ENCODE results near the gene KCTD5. TPM values are rescaled to one million over a fixed set of nuclear protein-coding genes. Genes with fewer than 3 reads are reported as not detected.
"Not testable (repeated sequence)": the region's sequence is repeated elsewhere in the genome, so short reads cannot be mapped to it uniquely, and the experiment has no call there.

KCTD5 gene
- total and polyA plus RNA-seq, 5 experiments from 2014 or later, result 10.8 to 25.5 (median 18.4) TPM

- ATAC-seq (peak; percentile 36 to 60), DNase-seq (peak in 5 of 10 donors; percentile 14 to 70 (median 31))
- Mint-ChIP-seq H3K4me1 (peaks cover 8 to 26% (median 15%) of the 10 kb centered on the region in 4 donors), H3K36me3 (peaks cover 0 to 29% (median 0%) of the 10 kb centered on the region in 3 donors), H3K27ac (peak overlapping the region in 7 of 10 donors; percentile 20 to 82 (median 52))
- H3K27me3 Mint-ChIP-seq, H3K4me3 Mint-ChIP-seq, H3K9me3 Mint-ChIP-seq, POLR2A ChIA-PET: not testable (repeated sequence)
Observed at GRCh38 chr16:2660755-2661373, 21.5 kb upstream of the KCTD5 start.

GRCh38 chr16:2663553-2664546 lies 18.5 kb upstream of the KCTD5 start:
- Mint-ChIP-seq H3K4me3 (peak overlapping the region in 1 of 10 donors; percentile 62), H3K27ac (peak overlapping the region in 4 of 10 donors; percentile 51 to 83 (median 63)), H3K36me3 (peaks cover 0 to 57% (median 0%) of the 10 kb centered on the region in 3 donors), H3K9me3 (no peaks in the 10 kb centered on the region), H3K4me1 (peaks cover 10 to 25% (median 15%) of the 10 kb centered on the region in 4 donors), H3K27me3 (no peaks in the 10 kb centered on the region)
- DNase-seq (no peak), ATAC-seq (no peak)
- POLR2A ChIA-PET, result interaction anchor here (0.8 kb wide), 1 partner anchor 9 kb away, joined by 3 read pairs; no protein-coding TSS in a partner anchor

GRCh38 chr16:2664574-2664982 lies 17.7 kb upstream of the KCTD5 start:
- ATAC-seq (no peak), DNase-seq (no peak)
- no peaks in the 10 kb centered on the region for H3K9me3 Mint-ChIP-seq
- POLR2A ChIA-PET, result interaction anchor here (0.8 kb wide), 1 partner anchor 9 kb away, joined by 3 read pairs; no protein-coding TSS in a partner anchor
- no peak overlapping the region for H3K4me3 Mint-ChIP-seq
- H3K4me1 Mint-ChIP-seq, result peaks cover 15 to 30% (median 19%) of the 10 kb centered on the region in 4 donors
- peaks cover 0 to 64% (median 2%) of the 10 kb centered on the region in 3 donors for H3K36me3 Mint-ChIP-seq
- H3K27me3 Mint-ChIP-seq, result no peaks in the 10 kb centered on the region
- H3K27ac Mint-ChIP-seq, result peak overlapping the region in 1 of 10 donors; percentile 66

GRCh38 chr16:2666671-2667070 lies 15.7 kb upstream of the KCTD5 start:
- H3K9me3 Mint-ChIP-seq, H3K27me3 Mint-ChIP-seq, DNase-seq, ATAC-seq, H3K4me3 Mint-ChIP-seq, POLR2A ChIA-PET: not testable (repeated sequence)
- peaks cover 0 to 68% (median 2%) of the 10 kb centered on the region in 3 donors for H3K36me3 Mint-ChIP-seq
- H3K4me1 Mint-ChIP-seq, result peaks cover 14 to 36% (median 22%) of the 10 kb centered on the region in 4 donors
- H3K27ac Mint-ChIP-seq, result peak overlapping the region in 1 of 10 donors; percentile 38

GRCh38 chr16:2669587-2669986 lies 12.7 kb upstream of the KCTD5 start:
- ATAC-seq, DNase-seq, H3K27me3 Mint-ChIP-seq, H3K9me3 Mint-ChIP-seq, POLR2A ChIA-PET: not testable (repeated sequence)
- Mint-ChIP-seq H3K4me3 (peak overlapping the region in 5 of 10 donors; percentile 24 to 37 (median 31)), H3K36me3 (peaks cover 0 to 50% (median 2%) of the 10 kb centered on the region in 3 donors), H3K4me1 (peaks cover 16 to 43% (median 30%) of the 10 kb centered on the region in 4 donors), H3K27ac (peak overlapping the region in 4 of 10 donors; percentile 31 to 62 (median 48))

GRCh38 chr16:2670017-2670416 lies 12.3 kb upstream of the KCTD5 start:
- ATAC-seq, H3K9me3 Mint-ChIP-seq, H3K27me3 Mint-ChIP-seq, POLR2A ChIA-PET: not testable (repeated sequence)
- H3K27ac Mint-ChIP-seq, result peak overlapping the region in 7 of 10 donors; percentile 19 to 87 (median 31)
- H3K4me3 Mint-ChIP-seq, result peak overlapping the region in 8 of 10 donors; percentile 19 to 72 (median 48)
- peaks cover 0 to 46% (median 2%) of the 10 kb centered on the region in 3 donors for H3K36me3 Mint-ChIP-seq
- H3K4me1 Mint-ChIP-seq, result peaks cover 16 to 47% (median 30%) of the 10 kb centered on the region in 4 donors
- DNase-seq, result peak in 6 of 10 donors; percentile 13 to 47 (median 38)

GRCh38 chr16:2671193-2671592 lies 11.1 kb upstream of the KCTD5 start:
- peaks cover 16 to 50% (median 30%) of the 10 kb centered on the region in 4 donors for H3K4me1 Mint-ChIP-seq
- ATAC-seq, POLR2A ChIA-PET, H3K27ac Mint-ChIP-seq, H3K9me3 Mint-ChIP-seq, DNase-seq, H3K27me3 Mint-ChIP-seq: not testable (repeated sequence)
- H3K4me3 Mint-ChIP-seq, result peak overlapping the region in 5 of 10 donors; percentile 19 to 74 (median 50)
- H3K36me3 Mint-ChIP-seq, result peaks cover 0 to 37% (median 2%) of the 10 kb centered on the region in 3 donors

- POLR2A ChIA-PET, result interaction anchor here (2.9 kb wide), 1 partner anchor 10 kb away, joined by 35 read pairs; the partner anchor contains the start of gene KCTD5
- DNase-seq (no peak), ATAC-seq (no peak)
- Mint-ChIP-seq H3K36me3 (peaks cover 0 to 33% (median 2%) of the 10 kb centered on the region in 3 donors), H3K4me3 (peak overlapping the region; percentile 61 to 85 (median 76)), H3K9me3 (no peaks in the 10 kb centered on the region), H3K4me1 (peaks cover 16 to 50% (median 30%) of the 10 kb centered on the region in 4 donors), H3K27me3 (no peaks in the 10 kb centered on the region), H3K27ac (peak overlapping the region in 2 of 10 donors; percentile 73 to 76)
Observed at GRCh38 chr16:2671741-2672140, 10.6 kb upstream of the KCTD5 start.

- ATAC-seq (peak; percentile 92 to 93), DNase-seq (peak; percentile 90 to 97 (median 96))
- H3K27me3 Mint-ChIP-seq, result no peaks in the 10 kb centered on the region
- H3K36me3 Mint-ChIP-seq, result peaks cover 0 to 17% (median 2%) of the 10 kb centered on the region in 3 donors
- POLR2A ChIA-PET, result interaction anchor here (0.6 to 2.9 kb wide), 9 partner anchors 9 to 890 kb away, joined by 3 to 35 read pairs (median 3); partner anchors contain the start of genes CEMP1, ELOB, KCTD5 and NUBP2
- H3K4me1 Mint-ChIP-seq, result peaks cover 15 to 49% (median 30%) of the 10 kb centered on the region in 4 donors
- peak overlapping the region; percentile 68 to 92 (median 84) for H3K4me3 Mint-ChIP-seq
- H3K27ac Mint-ChIP-seq, result peak overlapping the region in 9 of 10 donors; percentile 60 to 95 (median 86)
- H3K9me3 Mint-ChIP-seq, result no peaks in the 10 kb centered on the region
Observed at GRCh38 chr16:2673066-2673999, 9.0 kb upstream of the KCTD5 start.

GRCh38 chr16:2675021-2675420 lies 7.3 kb upstream of the KCTD5 start:
- Mint-ChIP-seq H3K9me3 (no peaks in the 10 kb centered on the region), H3K4me3 (peak overlapping the region in 3 of 10 donors; percentile 19 to 89 (median 48)), H3K27me3 (no peaks in the 10 kb centered on the region), H3K36me3 (peaks cover 0 to 3% (median 0%) of the 10 kb centered on the region in 3 donors), H3K4me1 (peaks cover 5 to 36% (median 20%) of the 10 kb centered on the region in 4 donors), H3K27ac (peak overlapping the region in 2 of 10 donors; percentile 26 to 33)
- POLR2A ChIA-PET, result no interaction called here
- ATAC-seq (no peak), DNase-seq (no peak)

- Mint-ChIP-seq H3K4me3 (peak overlapping the region in 4 of 10 donors; percentile 7 to 58 (median 30)), H3K36me3 (peaks cover 0 to 2% (median 0%) of the 10 kb centered on the region in 3 donors), H3K27me3 (no peaks in the 10 kb centered on the region), H3K4me1 (peaks cover 2 to 30% (median 14%) of the 10 kb centered on the region in 4 donors), H3K9me3 (no peaks in the 10 kb centered on the region), H3K27ac (peak overlapping the region in 2 of 10 donors; percentile 28 to 32)
- POLR2A ChIA-PET, result interaction anchor here (0.6 kb wide), 1 partner anchor 143 kb away, joined by 6 read pairs; no protein-coding TSS in a partner anchor
- ATAC-seq, result no peak
- DNase-seq, result no peak
Observed at GRCh38 chr16:2675714-2676113, 6.6 kb upstream of the KCTD5 start.
